VCaP (cell line): ENCODE results near the gene PIK3R5.

ENCODE experiments used
- H3K27ac ChIP-seq: fragments of 450-650 bp; 2 replicates; pipeline ENCODE4 v1.5.1; 2017
- TF ChIP-seq, protein P1 (sequence below): fragments of 450-650 bp; conservative IDR thresholded peaks from 2 replicates; pipeline ENCODE4 v1.5.1; 2017; ENCODE audit warnings: mild to moderate bottlenecking, moderate library complexity

PIK3R5 gene

GRCh38 chr17:8910969-8911604, 54.4 kb downstream of the PIK3R5 start:
- TF ChIP-seq, protein P1, sequence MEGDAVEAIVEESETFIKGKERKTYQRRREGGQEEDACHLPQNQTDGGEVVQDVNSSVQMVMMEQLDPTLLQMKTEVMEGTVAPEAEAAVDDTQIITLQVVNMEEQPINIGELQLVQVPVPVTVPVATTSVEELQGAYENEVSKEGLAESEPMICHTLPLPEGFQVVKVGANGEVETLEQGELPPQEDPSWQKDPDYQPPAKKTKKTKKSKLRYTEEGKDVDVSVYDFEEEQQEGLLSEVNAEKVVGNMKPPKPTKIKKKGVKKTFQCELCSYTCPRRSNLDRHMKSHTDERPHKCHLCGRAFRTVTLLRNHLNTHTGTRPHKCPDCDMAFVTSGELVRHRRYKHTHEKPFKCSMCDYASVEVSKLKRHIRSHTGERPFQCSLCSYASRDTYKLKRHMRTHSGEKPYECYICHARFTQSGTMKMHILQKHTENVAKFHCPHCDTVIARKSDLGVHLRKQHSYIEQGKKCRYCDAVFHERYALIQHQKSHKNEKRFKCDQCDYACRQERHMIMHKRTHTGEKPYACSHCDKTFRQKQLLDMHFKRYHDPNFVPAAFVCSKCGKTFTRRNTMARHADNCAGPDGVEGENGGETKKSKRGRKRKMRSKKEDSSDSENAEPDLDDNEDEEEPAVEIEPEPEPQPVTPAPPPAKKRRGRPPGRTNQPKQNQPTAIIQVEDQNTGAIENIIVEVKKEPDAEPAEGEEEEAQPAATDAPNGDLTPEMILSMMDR = no peak
- no peak overlapping the region for H3K27ac ChIP-seq

DNA sequence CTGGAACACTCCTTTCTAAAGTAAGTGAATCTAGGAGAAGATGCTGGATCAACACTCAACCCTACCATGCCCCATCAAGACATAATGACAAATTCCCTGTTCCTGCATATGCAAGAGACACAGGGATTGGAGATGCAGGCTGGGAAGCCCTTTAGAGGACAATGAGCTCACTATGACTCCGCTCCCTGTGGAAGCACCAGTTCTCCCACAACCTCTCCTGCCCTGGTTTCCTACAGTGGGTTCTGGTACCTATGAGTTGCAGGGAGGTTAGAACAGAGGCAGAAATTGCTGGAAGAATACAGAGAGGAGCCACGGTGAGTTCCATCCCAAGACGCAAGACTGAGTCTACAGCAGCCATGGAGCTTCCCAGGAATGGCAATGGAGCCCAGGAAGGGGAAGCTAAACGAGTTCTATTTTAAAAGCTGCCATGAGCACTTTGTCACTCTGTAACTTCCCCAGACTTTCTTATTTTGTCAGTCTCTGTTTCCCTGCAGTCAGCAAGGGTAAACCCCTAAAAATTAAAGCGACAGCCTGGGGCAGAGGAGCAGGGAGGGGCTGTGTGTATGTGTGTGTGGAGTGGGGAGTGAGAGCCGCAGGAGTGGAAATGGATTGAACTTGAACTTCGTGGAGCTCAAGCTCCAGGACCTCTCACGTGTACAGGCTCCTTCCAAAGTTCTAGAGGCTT, 55.8 kb downstream of the PIK3R5 start:
- no peak overlapping the region for H3K27ac ChIP-seq
- TF ChIP-seq, protein P1 = no peak

DNA sequence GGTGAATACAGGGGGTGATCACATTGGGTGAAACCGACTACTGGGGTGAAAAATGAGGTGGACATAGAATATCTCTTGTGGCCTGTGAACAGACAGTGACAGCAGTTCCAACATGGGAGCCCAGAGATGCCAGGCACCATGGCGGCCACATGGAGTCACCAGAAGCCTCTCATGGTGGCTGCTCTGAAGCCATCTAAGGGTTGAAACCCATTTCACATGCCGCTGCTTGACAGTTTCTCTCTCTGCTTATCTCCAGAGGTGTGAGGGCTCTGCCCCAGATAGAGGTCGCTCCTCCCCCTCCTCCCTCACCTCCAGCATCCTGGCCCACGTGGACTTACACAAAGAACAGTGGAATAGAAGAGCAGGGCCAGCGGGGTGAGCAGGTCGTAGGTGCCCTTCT, 60.2 kb downstream of the PIK3R5 start:
- no peak overlapping the region for H3K27ac ChIP-seq
- TF ChIP-seq, protein P1 = no peak

DNA sequence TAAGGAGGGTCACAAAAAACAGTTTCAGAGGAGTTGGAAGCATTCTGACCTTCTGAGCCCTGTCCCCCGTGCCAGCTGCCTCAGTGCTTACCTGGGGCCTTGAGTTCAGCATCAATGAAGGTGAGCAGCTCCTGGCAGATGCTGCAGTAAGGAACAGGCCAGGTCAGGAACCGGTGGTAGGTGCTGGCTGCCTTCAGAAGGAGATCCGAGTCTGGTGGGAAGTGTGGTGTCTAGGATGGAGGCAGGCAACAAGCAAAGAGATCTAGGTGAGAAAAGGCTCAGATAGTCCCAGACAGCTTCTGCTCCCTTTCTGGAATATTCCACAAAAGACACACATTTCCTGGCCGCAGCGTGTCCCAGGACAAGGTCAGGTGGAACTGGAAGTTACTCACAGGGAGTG, 60.8 kb downstream of the PIK3R5 start:
- H3K27ac ChIP-seq = no peak overlapping the region
- TF ChIP-seq, protein P1 = no peak

DNA sequence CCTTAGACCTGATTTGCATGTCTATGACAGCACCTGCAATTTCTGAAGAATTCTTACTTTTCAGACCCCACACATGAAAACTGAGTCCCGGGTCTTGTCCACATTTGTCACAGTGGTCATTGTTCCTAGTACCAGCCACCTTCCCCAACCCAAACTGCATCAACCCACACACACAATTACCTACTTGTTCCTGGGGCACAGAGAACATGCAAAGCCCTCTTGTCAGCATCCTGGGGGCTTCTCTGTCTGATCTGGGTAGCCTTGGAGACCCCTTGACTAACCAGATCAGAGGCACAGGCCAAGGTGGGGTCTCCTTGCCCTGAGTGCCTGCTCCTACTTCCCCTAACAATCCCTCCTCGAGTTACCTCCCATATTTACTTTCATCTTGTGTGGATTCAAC, 61.3 kb downstream of the PIK3R5 start:
- no peak overlapping the region for H3K27ac ChIP-seq
- TF ChIP-seq, protein P1 = no peak

- TF ChIP-seq, protein P1 = no peak
- H3K27ac ChIP-seq = no peak overlapping the region
Measured at GRCh38 chr17:8900626-8901585, 64.6 kb downstream of the PIK3R5 start.

DNA sequence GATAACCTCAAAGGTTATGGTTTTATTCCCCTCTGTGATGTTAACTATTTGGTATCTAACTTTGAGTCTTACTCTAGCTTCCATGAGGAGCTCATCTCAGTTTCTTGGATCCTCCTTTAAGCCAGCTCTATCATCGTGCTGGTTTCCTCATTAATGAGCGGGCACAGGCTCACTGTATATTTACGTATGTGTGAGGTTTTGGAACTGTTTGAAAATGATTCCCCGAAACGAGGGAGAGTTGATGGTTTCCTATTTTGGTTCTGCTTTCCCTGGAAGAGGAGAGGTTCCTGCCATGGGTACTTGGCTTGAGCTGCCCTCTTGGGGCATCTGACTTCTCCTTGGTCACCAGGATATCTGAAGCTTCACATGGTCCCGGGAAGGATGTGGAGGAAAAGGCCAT, 65.3 kb downstream of the PIK3R5 start:
- H3K27ac ChIP-seq = no peak overlapping the region
- TF ChIP-seq, protein P1 = no peak
